ENCODE measurements around the gene ACAT1.
"Not testable (repeated sequence)": the region's sequence is repeated elsewhere in the genome, so short reads cannot be mapped to it uniquely, and the experiment has no call there.

ACAT1 gene

DNA sequence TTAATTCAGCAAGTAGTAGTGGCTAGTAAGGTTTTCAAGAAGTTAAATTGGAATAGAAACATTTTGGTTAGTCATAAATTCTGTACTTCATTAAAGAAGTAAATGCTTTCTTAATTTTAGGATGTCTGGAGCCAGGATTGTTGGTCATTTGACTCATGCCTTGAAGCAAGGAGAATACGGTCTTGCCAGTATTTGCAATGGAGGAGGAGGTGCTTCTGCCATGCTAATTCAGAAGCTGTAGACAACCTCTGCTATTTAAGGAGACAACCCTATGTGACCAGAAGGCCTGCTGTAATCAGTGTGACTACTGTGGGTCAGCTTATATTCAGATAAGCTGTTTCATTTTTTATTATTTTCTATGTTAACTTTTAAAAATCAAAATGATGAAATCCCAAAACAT lies 25.8 kb downstream of the ACAT1 start:
- DNase-seq = no peak

DNA sequence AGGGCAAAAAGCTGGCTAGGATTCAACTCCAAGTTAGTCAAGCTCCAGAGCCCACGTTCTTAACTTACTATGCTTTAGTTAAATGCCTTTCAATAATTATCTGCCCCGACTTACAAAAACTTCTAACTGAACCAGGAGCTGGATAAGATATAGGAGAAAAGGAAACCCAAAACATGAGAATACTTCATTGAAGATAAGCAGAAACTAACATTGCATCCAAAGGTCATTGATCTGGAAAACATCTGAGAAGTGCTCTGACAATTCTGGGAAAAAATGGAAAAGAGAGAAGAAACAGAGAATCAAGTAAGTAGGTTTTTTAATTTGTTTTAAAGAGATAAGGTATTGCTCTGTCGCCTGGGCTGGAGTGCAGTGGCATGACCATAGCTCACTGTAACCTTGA lies 27.2 kb downstream of the ACAT1 start:
- DNase-seq = no peak

DNA sequence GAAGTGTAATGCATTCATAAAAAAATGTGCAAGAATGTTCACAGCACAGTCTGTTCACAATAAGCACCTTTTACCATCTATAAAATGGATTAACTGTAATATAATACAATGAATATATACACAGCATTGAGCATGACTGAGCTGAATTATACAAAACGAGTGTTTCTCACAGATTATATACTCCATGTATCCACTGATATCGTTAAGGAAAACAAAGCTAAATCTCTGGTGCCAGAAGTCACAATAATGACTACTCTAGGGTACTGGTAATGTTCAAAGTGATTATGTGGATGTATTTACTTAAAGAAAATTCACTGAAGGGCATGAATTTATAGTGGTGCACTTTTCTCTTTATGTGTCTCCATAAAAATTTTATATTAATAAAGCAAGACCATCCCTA lies 33.2 kb downstream of the ACAT1 start:
- DNase-seq = no peak

DNA sequence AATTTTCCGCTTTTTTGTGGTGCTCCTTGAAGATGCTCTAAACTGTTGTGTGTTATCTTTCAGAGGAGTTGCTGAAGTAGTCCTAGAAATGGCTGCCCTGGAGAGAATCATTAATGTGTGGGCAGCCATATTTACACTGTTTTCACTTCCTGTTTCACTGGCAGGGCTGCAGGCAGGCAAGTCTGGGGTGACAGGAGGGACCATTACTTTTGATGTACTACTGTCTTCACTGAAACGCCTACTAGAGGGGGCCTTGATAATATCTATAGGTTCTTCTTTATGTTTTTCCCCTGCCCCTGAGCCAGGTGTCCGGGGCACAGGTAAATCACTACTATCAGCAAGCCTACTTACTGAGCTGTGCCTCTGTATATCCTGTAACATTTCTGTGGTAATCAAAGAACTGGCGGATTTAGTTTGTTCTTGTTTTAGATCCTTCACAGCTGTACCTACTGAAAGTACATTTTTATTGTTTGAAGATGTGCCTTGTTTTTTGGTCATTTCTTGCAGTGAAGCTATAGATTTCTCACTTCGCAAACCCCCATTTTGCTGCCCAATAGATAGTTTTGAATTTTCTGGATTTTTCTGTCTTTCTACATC lies 39.7 kb downstream of the ACAT1 start:
- DNase-seq = no peak

DNA sequence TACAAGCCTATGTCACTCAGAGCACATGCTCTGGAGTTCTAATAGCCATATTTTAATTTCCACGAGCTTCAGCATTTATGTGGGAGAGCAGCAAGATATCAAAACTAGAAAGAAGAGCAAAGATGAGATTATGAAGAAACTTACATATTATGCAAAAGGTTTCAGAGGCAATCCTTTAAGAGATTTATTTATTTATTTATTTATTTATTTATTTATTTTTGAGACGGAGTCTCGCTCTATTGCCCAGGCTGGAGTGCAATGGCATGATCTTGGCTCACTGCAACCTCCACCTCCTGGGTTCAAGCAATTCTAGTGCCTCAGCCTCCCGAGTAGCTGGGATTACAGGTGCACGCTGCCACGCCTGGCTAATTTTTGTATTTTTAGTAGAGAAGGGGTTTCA lies 41.5 kb downstream of the ACAT1 start:
- DNase-seq = not testable (repeated sequence)

DNA sequence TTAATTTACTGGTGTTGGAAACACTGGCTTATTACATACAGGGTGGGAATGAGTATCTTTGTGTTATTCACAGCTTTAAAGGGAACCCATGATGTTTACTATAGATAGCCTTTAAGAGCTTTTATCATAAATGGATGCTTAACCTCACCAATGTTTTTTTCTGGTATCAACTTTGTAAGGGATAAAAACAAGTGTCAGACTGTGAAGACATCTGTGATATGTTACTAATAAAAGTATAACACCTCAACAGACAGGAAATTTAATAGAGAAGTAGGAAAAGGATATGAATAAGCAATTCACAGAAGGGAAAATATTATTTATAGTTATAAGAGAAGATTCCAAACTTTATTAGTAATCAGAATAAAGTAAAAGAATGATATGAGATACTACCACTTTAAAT lies 46.3 kb downstream of the ACAT1 start:
- no peak for DNase-seq

DNA sequence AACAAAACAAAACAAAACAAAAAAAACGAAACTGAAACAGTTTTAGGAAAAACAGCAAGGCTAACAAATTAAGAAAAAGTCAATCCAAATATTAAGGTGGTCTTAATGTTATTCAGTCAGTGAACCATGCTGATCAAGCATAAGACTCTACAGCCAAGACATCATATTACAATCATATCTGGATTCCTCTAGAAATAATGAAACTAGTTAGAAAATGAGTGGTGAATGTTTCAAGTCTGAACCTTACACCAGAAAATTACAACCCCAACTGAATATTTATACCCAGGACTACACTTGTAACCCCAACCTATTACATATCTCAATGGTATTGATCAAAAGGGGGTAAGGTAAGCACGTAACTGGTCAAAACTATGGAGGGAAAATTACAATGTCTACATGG lies 48.8 kb downstream of the ACAT1 start:
- DNase-seq = no peak

DNA sequence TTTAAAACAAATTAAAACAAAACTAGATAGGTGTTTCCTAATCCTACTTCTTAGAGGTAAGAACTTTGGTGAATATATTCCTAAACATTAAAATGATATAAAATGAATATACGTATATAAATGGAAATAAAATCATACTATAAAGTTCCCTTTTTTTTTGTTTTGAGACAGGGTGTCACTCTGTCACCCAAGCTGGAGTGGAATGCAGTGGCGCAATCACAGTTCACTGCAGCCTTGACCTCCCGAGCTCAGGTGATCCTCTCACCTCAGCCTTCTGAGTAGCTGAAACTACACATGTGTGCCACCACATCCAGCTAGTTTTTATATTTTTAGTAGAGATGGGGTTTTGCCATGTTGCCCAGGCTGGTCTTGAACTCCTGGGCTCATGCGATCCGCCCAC lies 56.2 kb downstream of the ACAT1 start:
- DNase-seq = no peak

DNA sequence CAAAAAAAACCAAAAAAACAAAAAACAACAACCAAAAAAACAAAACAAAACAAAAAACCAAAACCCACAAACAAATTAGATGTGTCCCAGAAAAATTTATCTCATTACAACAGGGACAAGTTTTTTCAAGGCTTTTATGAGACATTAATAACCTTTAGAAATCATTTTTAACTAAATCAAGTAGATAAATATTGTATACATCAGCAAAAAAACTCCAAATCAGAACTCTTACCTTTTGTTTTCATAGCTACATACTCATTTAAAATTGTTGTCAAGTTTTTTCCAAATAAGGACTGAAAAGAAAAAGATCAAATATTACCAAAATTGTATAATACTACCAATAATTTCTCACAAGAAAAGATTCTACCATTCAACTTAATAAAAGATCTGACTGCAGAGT lies 72.4 kb downstream of the ACAT1 start:
- no peak for DNase-seq

DNA sequence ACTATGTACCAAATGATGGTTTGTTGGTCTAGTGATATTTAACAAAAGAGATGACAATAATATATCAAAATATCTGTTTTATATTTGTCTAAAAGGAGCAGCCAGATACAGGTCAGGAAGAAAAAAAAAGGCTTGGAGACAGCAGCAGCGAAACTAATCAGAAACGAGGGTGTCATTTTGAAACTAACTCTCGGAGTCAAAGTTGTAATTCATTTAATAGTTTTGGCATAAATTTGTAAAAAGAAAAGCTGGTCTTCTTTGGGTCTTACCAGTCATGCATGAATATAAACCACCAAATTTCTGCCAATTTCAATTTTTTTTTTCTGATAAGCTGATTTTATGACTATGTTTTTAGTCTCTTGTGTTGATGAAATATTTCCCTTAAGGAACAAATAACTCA lies 75.5 kb downstream of the ACAT1 start:
- no peak for DNase-seq
